Nephron progenitor cell (in vitro differentiated cells): Measurements from ENCODE around the gene CD44.

Source experiments
- DNase-seq: peaks from one replicate; pipeline ENCODE4 v3.0.0; 2021
- H3K27ac Mint-ChIP-seq: 2 replicates; pipeline ENCODE4 v1.8.0; 2021; ENCODE audit warnings: mild to moderate bottlenecking, moderate library complexity, mixed read lengths
- H3K27me3 Mint-ChIP-seq: 2 replicates; pipeline ENCODE4 v1.8.0; 2021; ENCODE audit warnings: mild to moderate bottlenecking, low read depth, mixed read lengths; ENCODE audit not compliant: poor library complexity
- H3K36me3 Mint-ChIP-seq: 2 replicates; pipeline ENCODE4 v1.8.0; 2021; ENCODE audit warnings: low read depth, mixed read lengths
- H3K4me1 Mint-ChIP-seq: 2 replicates; pipeline ENCODE4 v1.8.0; 2021; ENCODE audit warnings: mixed read lengths
- H3K4me3 Mint-ChIP-seq: 2 replicates; pipeline ENCODE4 v1.8.0; 2021; ENCODE audit warnings: mild to moderate bottlenecking, moderate library complexity, mixed read lengths
- H3K9me3 Mint-ChIP-seq: 2 replicates; pipeline ENCODE4 v1.8.0; 2021; ENCODE audit warnings: mild to moderate bottlenecking, moderate library complexity, mixed read lengths
- TF ChIP-seq, protein P1 (sequence below): fragments of 200-600 bp; sonication (generic); IDR thresholded peaks from 2 replicates; pipeline ENCODE4 v1.5.0; 2021; ENCODE audit warnings: antibody characterized with exemption

Gene CD44

DNA sequence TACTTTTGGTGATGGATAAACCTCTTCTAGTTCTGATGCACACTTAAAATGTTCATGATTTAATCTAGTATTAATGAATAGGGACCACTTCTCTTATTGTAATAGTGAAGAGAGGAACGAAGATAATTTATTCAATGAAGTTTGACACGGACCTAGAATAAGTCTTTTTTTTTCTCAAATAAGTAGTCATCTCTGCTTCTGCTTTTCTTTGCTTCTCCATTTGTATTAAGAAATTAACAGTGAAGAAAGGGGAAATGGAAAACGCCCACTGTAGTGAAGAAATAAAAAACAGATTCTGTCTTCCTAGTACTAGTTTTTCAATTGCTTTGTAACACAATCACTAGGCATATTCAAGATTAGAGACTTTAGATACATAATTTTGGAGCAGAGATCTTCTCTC lies 73.0 kb downstream of the CD44 start:
- Mint-ChIP-seq H3K27ac (no peak overlapping the region), H3K4me1 (no peaks in the 10 kb centered on the region), H3K27me3 (no peaks in the 10 kb centered on the region), H3K4me3 (no peak overlapping the region), H3K36me3 (no peaks in the 10 kb centered on the region), H3K9me3 (peaks cover 11% of the 10 kb centered on the region)
- no peak for DNase-seq
- TF ChIP-seq, protein P1, sequence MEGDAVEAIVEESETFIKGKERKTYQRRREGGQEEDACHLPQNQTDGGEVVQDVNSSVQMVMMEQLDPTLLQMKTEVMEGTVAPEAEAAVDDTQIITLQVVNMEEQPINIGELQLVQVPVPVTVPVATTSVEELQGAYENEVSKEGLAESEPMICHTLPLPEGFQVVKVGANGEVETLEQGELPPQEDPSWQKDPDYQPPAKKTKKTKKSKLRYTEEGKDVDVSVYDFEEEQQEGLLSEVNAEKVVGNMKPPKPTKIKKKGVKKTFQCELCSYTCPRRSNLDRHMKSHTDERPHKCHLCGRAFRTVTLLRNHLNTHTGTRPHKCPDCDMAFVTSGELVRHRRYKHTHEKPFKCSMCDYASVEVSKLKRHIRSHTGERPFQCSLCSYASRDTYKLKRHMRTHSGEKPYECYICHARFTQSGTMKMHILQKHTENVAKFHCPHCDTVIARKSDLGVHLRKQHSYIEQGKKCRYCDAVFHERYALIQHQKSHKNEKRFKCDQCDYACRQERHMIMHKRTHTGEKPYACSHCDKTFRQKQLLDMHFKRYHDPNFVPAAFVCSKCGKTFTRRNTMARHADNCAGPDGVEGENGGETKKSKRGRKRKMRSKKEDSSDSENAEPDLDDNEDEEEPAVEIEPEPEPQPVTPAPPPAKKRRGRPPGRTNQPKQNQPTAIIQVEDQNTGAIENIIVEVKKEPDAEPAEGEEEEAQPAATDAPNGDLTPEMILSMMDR, result no peak

DNA sequence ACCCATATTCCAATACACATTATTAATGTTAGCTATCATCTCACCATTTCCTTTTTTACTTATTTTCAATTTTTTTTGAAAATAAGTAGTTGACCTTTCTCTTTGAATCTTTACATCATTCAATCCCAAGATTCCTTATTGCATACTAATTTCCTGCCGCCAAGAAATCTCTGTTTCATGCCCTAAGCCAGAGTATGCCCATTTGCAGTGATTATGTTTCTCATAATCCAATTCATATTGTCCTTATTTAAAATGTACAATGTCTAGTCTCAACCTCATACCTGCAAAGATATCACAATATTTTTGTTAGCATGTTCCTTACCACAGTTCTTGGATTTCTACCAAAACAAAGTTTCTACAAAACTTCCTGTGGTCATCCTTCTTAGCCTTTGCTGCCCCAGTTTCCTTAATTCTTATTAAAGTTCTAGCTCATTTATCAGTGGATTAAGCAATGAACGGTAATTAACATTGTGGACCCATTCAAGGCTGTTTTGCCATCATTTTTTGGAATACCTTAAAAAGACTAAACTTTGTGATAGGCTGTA lies 75.3 kb downstream of the CD44 start:
- Mint-ChIP-seq H3K36me3 (no peaks in the 10 kb centered on the region), H3K9me3 (peaks cover 11% of the 10 kb centered on the region), H3K4me1 (no peaks in the 10 kb centered on the region), H3K4me3 (no peak overlapping the region), H3K27me3 (peaks cover 3% of the 10 kb centered on the region), H3K27ac (no peak overlapping the region)
- DNase-seq, result no peak
- TF ChIP-seq, protein P1, result no peak

DNA sequence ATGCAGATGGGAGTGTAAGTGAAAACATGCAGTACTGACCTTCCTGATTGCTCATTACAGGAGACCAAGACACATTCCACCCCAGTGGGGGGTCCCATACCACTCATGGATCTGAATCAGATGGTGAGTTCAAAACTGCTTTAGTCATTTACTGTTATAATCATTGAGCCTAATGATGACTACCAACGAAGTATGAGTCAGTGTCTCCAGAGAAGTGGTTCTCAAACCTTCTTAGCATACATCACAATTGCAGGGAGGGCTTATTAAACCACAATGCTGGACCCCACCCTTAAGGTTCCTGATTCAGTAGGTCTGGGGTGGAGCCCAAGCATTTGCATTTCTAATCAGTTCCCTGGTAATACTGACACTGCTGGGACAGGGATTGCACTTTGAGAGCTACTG lies 75.8 kb downstream of the CD44 start:
- H3K4me3 Mint-ChIP-seq, result no peak overlapping the region
- H3K36me3 Mint-ChIP-seq, result no peaks in the 10 kb centered on the region
- TF ChIP-seq, protein P1, result no peak
- H3K4me1 Mint-ChIP-seq, result peaks cover 3% of the 10 kb centered on the region
- peaks cover 3% of the 10 kb centered on the region for H3K27me3 Mint-ChIP-seq
- no peak for DNase-seq
- peaks cover 11% of the 10 kb centered on the region for H3K9me3 Mint-ChIP-seq
- H3K27ac Mint-ChIP-seq, result no peak overlapping the region

DNA sequence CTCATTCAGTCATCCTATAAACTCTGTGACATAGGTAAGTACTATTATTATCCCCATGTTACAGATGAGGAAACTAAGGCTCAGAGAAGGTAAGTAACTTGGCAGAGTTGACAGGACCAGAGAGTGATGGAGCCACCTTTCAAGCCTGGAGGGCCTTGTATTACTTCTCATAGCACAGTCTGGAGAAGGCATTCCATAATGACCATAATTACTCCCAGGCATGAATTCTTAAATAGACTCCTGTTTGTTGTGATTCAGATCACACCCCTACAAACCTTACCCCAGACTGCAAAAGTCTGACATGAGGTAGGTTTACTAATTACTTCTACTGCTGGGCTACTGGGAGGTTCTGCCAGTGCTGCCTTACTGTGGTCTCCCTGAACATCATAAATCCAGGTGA lies 77.0 kb downstream of the CD44 start:
- TF ChIP-seq, protein P1, result no peak
- H3K4me3 Mint-ChIP-seq, result no peak overlapping the region
- H3K9me3 Mint-ChIP-seq, result peaks cover 2% of the 10 kb centered on the region
- H3K27ac Mint-ChIP-seq, result no peak overlapping the region
- peaks cover 7% of the 10 kb centered on the region for H3K4me1 Mint-ChIP-seq
- DNase-seq, result no peak
- peaks cover 3% of the 10 kb centered on the region for H3K27me3 Mint-ChIP-seq
- no peaks in the 10 kb centered on the region for H3K36me3 Mint-ChIP-seq

DNA sequence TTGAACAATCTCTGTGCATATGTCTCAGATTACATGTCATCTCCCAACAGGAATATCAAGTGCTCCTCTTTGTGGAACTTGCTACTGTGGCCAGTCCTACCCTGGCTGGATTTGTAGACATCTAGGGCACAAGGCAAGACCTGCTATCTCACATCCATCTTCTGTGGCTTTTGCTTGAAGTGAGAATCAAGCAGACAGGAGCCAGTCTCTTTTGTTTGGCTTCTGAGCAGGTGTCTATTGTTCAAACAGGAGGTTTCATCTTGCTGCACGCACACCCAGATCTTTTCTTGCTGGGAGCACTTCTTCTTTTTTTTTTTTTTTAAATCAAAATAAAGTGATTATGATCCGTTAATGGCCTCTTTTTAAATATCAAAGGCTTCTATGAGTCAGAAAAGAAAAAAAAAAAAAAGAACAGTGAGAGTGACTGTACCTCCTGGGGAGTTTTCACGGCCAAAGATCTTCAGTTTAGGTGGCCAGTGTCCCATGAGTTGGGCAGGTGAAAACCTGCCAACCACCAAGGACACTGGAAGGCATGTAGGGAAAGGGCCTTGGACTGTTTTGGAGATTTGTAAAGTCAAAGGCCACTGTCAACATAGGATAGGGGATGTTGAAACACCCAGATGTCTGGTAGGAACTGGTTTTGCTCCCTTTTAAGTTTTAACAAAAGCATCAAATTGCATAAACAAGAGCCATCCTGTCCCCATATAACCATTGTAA lies 78.1 kb downstream of the CD44 start:
- Mint-ChIP-seq H3K27me3 (peaks cover 3% of the 10 kb centered on the region), H3K9me3 (no peaks in the 10 kb centered on the region), H3K36me3 (no peaks in the 10 kb centered on the region), H3K27ac (no peak overlapping the region), H3K4me1 (peaks cover 7% of the 10 kb centered on the region), H3K4me3 (no peak overlapping the region)
- DNase-seq, result no peak
- TF ChIP-seq, protein P1, result no peak

DNA sequence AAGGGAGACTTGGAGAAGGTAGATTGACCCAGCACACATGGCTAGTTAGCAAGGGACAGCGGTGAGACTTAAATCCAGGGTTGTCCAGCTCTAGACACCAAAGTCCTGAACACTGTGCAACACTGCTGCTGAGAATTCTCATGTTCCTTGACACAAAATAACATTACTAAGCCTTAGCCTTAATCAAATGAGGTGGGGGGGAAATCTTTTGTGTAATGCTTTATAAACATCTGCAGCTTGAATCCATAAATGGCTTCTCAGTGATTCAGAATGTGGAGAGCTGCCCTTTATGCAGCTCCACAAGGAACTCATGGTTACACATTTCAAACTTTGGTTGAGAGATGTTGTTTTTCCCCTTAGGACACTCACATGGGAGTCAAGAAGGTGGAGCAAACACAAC lies 80.0 kb downstream of the CD44 start:
- Mint-ChIP-seq H3K27ac (no peak overlapping the region), H3K4me3 (no peak overlapping the region), H3K9me3 (no peaks in the 10 kb centered on the region), H3K4me1 (peaks cover 19% of the 10 kb centered on the region), H3K36me3 (no peaks in the 10 kb centered on the region), H3K27me3 (peaks cover 3% of the 10 kb centered on the region)
- no peak for DNase-seq
- TF ChIP-seq, protein P1, result no peak
